GM21723 (cell line): Measurements from ENCODE around the gene PHF10.

ENCODE experiments used
- ATAC-seq: cut with Tn5 transposase; IDR thresholded peaks from one replicate; pipeline ENCODE4 v1.9.1; 2021; ENCODE audit warnings: mild to moderate bottlenecking, moderate library complexity; ENCODE audit not compliant: unreplicated experiment

PHF10 gene

GRCh38 chr6:169678342-169678741, 46.0 kb downstream of the PHF10 start:
- ATAC-seq, result no peak

- no peak for ATAC-seq
Observed at GRCh38 chr6:169677096-169677495, 47.2 kb downstream of the PHF10 start.

GRCh38 chr6:169675011-169675410, 49.3 kb downstream of the PHF10 start:
- no peak for ATAC-seq

GRCh38 chr6:169671563-169671962, 52.7 kb downstream of the PHF10 start:
- no peak for ATAC-seq

- ATAC-seq, result no peak
Observed at GRCh38 chr6:169669889-169670288, 54.4 kb downstream of the PHF10 start.

GRCh38 chr6:169669147-169669546, 55.2 kb downstream of the PHF10 start:
- no peak for ATAC-seq

GRCh38 chr6:169668203-169668847, 56.0 kb downstream of the PHF10 start:
- no peak for ATAC-seq

- ATAC-seq, result no peak
Observed at GRCh38 chr6:169667716-169668115, 56.6 kb downstream of the PHF10 start.

GRCh38 chr6:169666441-169666840, 57.9 kb downstream of the PHF10 start:
- no peak for ATAC-seq

- no peak for ATAC-seq
Observed at GRCh38 chr6:169665289-169665688, 59.0 kb downstream of the PHF10 start.

- ATAC-seq, result no peak
Observed at GRCh38 chr6:169664227-169664626, 60.1 kb downstream of the PHF10 start.

GRCh38 chr6:169663468-169663867, 60.8 kb downstream of the PHF10 start:
- no peak for ATAC-seq

GRCh38 chr6:169661391-169661756, 62.9 kb downstream of the PHF10 start:
- no peak for ATAC-seq

- no peak for ATAC-seq
Observed at GRCh38 chr6:169660751-169661390, 63.4 kb downstream of the PHF10 start.

GRCh38 chr6:169659820-169660610, 64.3 kb downstream of the PHF10 start:
- no peak for ATAC-seq

GRCh38 chr6:169657284-169657610, 67.1 kb downstream of the PHF10 start:
- no peak for ATAC-seq

- ATAC-seq, result no peak
Observed at GRCh38 chr6:169656546-169657283, 67.6 kb downstream of the PHF10 start.

GRCh38 chr6:169654598-169655391, 69.5 kb downstream of the PHF10 start:
- ATAC-seq, result peak; percentile 92
